Glutamatergic neuron (in vitro differentiated cells): ENCODE results near the gene TFIP11. TPM values are rescaled to one million over a fixed set of nuclear protein-coding genes. Genes with fewer than 3 reads are reported as not detected.

Experiments
- DNase-seq: peaks from one replicate; pipeline ENCODE4 v3.0.0; 2022
- H3K27ac Mint-ChIP-seq: one replicate; pipeline ENCODE4 v1.8.0; 2020; ENCODE audit warnings: mild to moderate bottlenecking, mixed read lengths, inconsistent platforms; ENCODE audit not compliant: unreplicated experiment
- H3K27me3 Mint-ChIP-seq: one replicate; pipeline ENCODE4 v1.8.0; 2020; ENCODE audit warnings: mild to moderate bottlenecking, moderate library complexity, mixed read lengths, inconsistent platforms; ENCODE audit not compliant: unreplicated experiment
- H3K36me3 Mint-ChIP-seq: one replicate; pipeline ENCODE4 v1.8.0; 2020; ENCODE audit warnings: mild to moderate bottlenecking, mixed read lengths, inconsistent platforms; ENCODE audit not compliant: unreplicated experiment
- H3K4me1 Mint-ChIP-seq: one replicate; pipeline ENCODE4 v1.8.0; 2020; ENCODE audit warnings: mild to moderate bottlenecking, low read depth, mixed read lengths, inconsistent platforms; ENCODE audit not compliant: unreplicated experiment
- H3K4me3 Mint-ChIP-seq: one replicate; pipeline ENCODE4 v1.8.0; 2020; ENCODE audit warnings: mild to moderate bottlenecking, mixed read lengths, inconsistent platforms; ENCODE audit not compliant: unreplicated experiment
- H3K9me3 Mint-ChIP-seq: one replicate; pipeline ENCODE4 v1.8.0; 2020; ENCODE audit warnings: mild to moderate bottlenecking, moderate library complexity, mixed read lengths, inconsistent platforms; ENCODE audit not compliant: unreplicated experiment
- CTCF ChIP-seq: fragments of 200-600 bp; sonication (generic); IDR thresholded peaks from one replicate; pipeline ENCODE4 v1.5.0; 2021; ENCODE audit not compliant: partially characterized antibody, unreplicated experiment
- total RNA-seq: library from RNA; stranded (reverse); fragmentation: NEBNext Ultra II Directional; extraction: Animal tissue kit (Norgen Biotek cat#: 25700); gene quantifications from one replicate; pipeline ENCODE4 v1.2.1, GENCODE V29; 2021; ENCODE audit not compliant: unreplicated experiment

TFIP11 gene
- total RNA-seq, 1 donor from 2014 or later, result 39.9 TPM

GRCh38 chr22:26551568-26551967 lies 39.3 kb upstream of the TFIP11 start:
- H3K27ac Mint-ChIP-seq, result no peak overlapping the region
- no peaks in the 10 kb centered on the region for H3K36me3 Mint-ChIP-seq
- H3K4me1 Mint-ChIP-seq, result no peaks in the 10 kb centered on the region
- no peaks in the 10 kb centered on the region for H3K9me3 Mint-ChIP-seq
- no peak for TF ChIP-seq CTCF
- no peak for DNase-seq
- H3K27me3 Mint-ChIP-seq, result no peaks in the 10 kb centered on the region
- H3K4me3 Mint-ChIP-seq, result no peak overlapping the region

- Mint-ChIP-seq H3K27ac (no peak overlapping the region), H3K27me3 (no peaks in the 10 kb centered on the region)
Measured at GRCh38 chr22:26550498-26551033, 38.3 kb upstream of the TFIP11 start.

GRCh38 chr22:26549902-26550497 lies 37.7 kb upstream of the TFIP11 start:
- no peaks in the 10 kb centered on the region for H3K9me3 Mint-ChIP-seq
- H3K27me3 Mint-ChIP-seq, result no peaks in the 10 kb centered on the region
- no peaks in the 10 kb centered on the region for H3K36me3 Mint-ChIP-seq
- TF ChIP-seq CTCF, result no peak
- H3K27ac Mint-ChIP-seq, result no peak overlapping the region
- no peak for DNase-seq
- H3K4me3 Mint-ChIP-seq, result no peak overlapping the region
- no peaks in the 10 kb centered on the region for H3K4me1 Mint-ChIP-seq

More at GRCh38 chr22:26550498-26551033, 38.3 kb upstream of the TFIP11 start:
- no peak overlapping the region for H3K4me3 Mint-ChIP-seq
- H3K4me1 Mint-ChIP-seq, result no peaks in the 10 kb centered on the region
- no peak for DNase-seq
- no peak for TF ChIP-seq CTCF
- H3K9me3 Mint-ChIP-seq, result no peaks in the 10 kb centered on the region
- no peaks in the 10 kb centered on the region for H3K36me3 Mint-ChIP-seq

- no peaks in the 10 kb centered on the region for H3K4me1 Mint-ChIP-seq
- no peaks in the 10 kb centered on the region for H3K36me3 Mint-ChIP-seq
- TF ChIP-seq CTCF, result no peak
- no peaks in the 10 kb centered on the region for H3K27me3 Mint-ChIP-seq
- H3K27ac Mint-ChIP-seq, result no peak overlapping the region
- no peak overlapping the region for H3K4me3 Mint-ChIP-seq
- no peaks in the 10 kb centered on the region for H3K9me3 Mint-ChIP-seq
- DNase-seq, result no peak
Measured at GRCh38 chr22:26548984-26549383, 36.7 kb upstream of the TFIP11 start.

GRCh38 chr22:26548303-26548702 lies 36.0 kb upstream of the TFIP11 start:
- H3K36me3 Mint-ChIP-seq, result no peaks in the 10 kb centered on the region
- H3K27ac Mint-ChIP-seq, result no peak overlapping the region
- DNase-seq, result no peak
- H3K4me3 Mint-ChIP-seq, result no peak overlapping the region
- H3K9me3 Mint-ChIP-seq, result no peaks in the 10 kb centered on the region
- H3K4me1 Mint-ChIP-seq, result no peaks in the 10 kb centered on the region
- TF ChIP-seq CTCF, result no peak
- no peaks in the 10 kb centered on the region for H3K27me3 Mint-ChIP-seq
